Stomach (tissue), 4 donors: ENCODE data around the gene HAUS1.

Experiments used
- CTCF ChIP-seq, 7 experiments: fragments of 450-650 bp in 4 of 7; fragments of 200-600 bp in 3 of 7; sonication (generic) in 3 of 7; IDR thresholded peaks; one replicate each; pipeline ENCODE4 v1.5.1; 2016 to 2019; ENCODE audit warnings: antibody characterized with exemption in 7 of 7, control low read depth in 2 of 7, mild to moderate bottlenecking in 1 of 7
- EP300 ChIP-seq: sonication (generic); formaldehyde crosslinking; IDR thresholded peaks from one replicate; pipeline ENCODE4 v1.6.1; 2017; ENCODE audit warnings: antibody characterized with exemption
- POLR2A ChIP-seq, 4 donors: fragments of 450-650 bp; IDR thresholded peaks; one replicate each; pipeline ENCODE4 v1.6.1; 2016; ENCODE audit warnings: antibody characterized with exemption in 4 of 4, control low read depth in 2 of 4, mild to moderate bottlenecking in 1 of 4, moderate library complexity in 1 of 4
- POLR2AphosphoS5 ChIP-seq, 3 donors: sonication (generic); formaldehyde crosslinking; IDR thresholded peaks; one replicate each; pipeline ENCODE4 v1.6.1; 2016; ENCODE audit warnings: antibody characterized with exemption in 3 of 3

GRCh38 chr18:46113751-46114150, 9.6 kb downstream of the HAUS1 start:
- TF ChIP-seq POLR2A (IDR thresholded peaks at IDR 0.05) (no peak), POLR2AphosphoS5 (IDR thresholded peaks at IDR 0.05) (no peak), CTCF (IDR thresholded peaks at IDR 0.05) (no peak), EP300 (no peak)
